ENCODE measurements around the gene PHYH.

- TF ChIP-seq CTCF (IDR thresholded peaks at IDR 0.05) (no peak), POLR2A (IDR thresholded peaks at IDR 0.05) (no peak)
These were observed 22.8 kb upstream of the PHYH start for GRCh38 chr10:13322615-13323148.

Data from body of pancreas (tissue), 4 donors.